HCT116 (cell line): ENCODE data around the gene CAMK1D. TPM values are rescaled to one million over a fixed set of nuclear protein-coding genes. Genes with fewer than 3 reads are reported as not detected.
A peak's percentile ranks its signal among the peaks of the same experiment; 100 is the strongest.
"Not testable (repeated sequence)": the region's sequence is repeated elsewhere in the genome, so short reads cannot be mapped to it uniquely, and the experiment has no call there.

Experiments used
- ATAC-seq: fragments of 200-7000 bp; cut with Tn5 transposase; 2 replicates; pipeline ENCODE4 v1.9.1; 2020; ENCODE audit warnings: mild to moderate bottlenecking, moderate library complexity
- BruUV-seq: library from RNA; stranded (reverse); fragments of 400-500 nt; replicated peaks from 2 replicates; lab custom pipeline; 2021; lab: Mats Ljungman, UMichigan
- CTCF ChIA-PET: fragments of 300-600 bp; sonication (Branson Sonifier 250); formaldehyde crosslinking; loops from one replicate; lab custom pipeline; 2021; ENCODE audit warnings: antibody characterized with exemption; lab: Charles Lee
- POLR2A ChIA-PET: fragments of 300-600, 350-600 bp; sonication (Branson Sonifier 250); formaldehyde crosslinking; loops from one replicate; lab custom pipeline; 2021; ENCODE audit warnings: antibody characterized with exemption; lab: Charles Lee
- RAD21 ChIA-PET, 2 experiments: fragments of 300-600 bp; sonication (Branson Sonifier 250); formaldehyde crosslinking; loops; one replicate each; lab custom pipeline; 2023; ENCODE audit warnings: low total read pairs in 2 of 2; ENCODE audit not compliant: uncharacterized antibody in 2 of 2, unreplicated experiment in 2 of 2, low non-redundant PET in 1 of 2; lab: Charles Lee
- DNase-seq: peaks from one replicate; pipeline ENCODE4 v3.0.0-alpha.2; 2010; ENCODE audit warnings: low read depth, low spot score
- H2AFZ ChIP-seq: fragments of 200-600 bp; shearing (Covaris generic), sonication (generic); 2 replicates; pipeline ENCODE4 v1.6.1; 2017; ENCODE audit warnings: low read depth, mixed run types, mixed read lengths, antibody characterized with exemption, low read length; ENCODE audit not compliant: poor library complexity, severe bottlenecking
- H3K27ac ChIP-seq: 2 replicates; pipeline ENCODE4 v1.5.1; 2012; ENCODE audit warnings: low read depth, low read length
- H3K27me3 ChIP-seq: fragments of 200-600 bp; sonication (generic); 2 replicates; pipeline ENCODE4 v1.6.1; 2016; ENCODE audit warnings: mixed run types, low read length, mixed read lengths; ENCODE audit not compliant: insufficient read depth
- H3K36me3 ChIP-seq, 2 experiments: fragments of 200-500 bp in 1 of 2; fragments of 200-600 bp in 1 of 2; sonication (Bioruptor generic) in 1 of 2; sonication (generic) in 1 of 2; 2 replicates each; pipeline versions ENCODE4 v1.5.1 to v1.6.1; 2014 to 2016; ENCODE audit warnings: low read length in 2 of 2, inconsistent platforms in 1 of 2, mixed read lengths in 1 of 2, mixed run types in 1 of 2; ENCODE audit not compliant: insufficient read depth in 2 of 2, control insufficient read depth in 1 of 2
- H3K4me1 ChIP-seq, 2 experiments: fragments of 200-600 bp in 1 of 2; sonication (generic) in 1 of 2; 2 replicates each; pipeline versions ENCODE4 v1.5.1 to v1.6.1; 2012 to 2017; ENCODE audit warnings: low read length in 2 of 2, inconsistent platforms in 1 of 2, mild to moderate bottlenecking in 1 of 2, mixed read lengths in 1 of 2, mixed run types in 1 of 2, moderate library complexity in 1 of 2; ENCODE audit not compliant: insufficient read depth in 2 of 2, control insufficient read depth in 1 of 2
- H3K4me2 ChIP-seq: fragments of 200-600 bp; sonication (generic); 2 replicates; pipeline ENCODE4 v1.6.1; 2017; ENCODE audit warnings: mixed run types, low read length, mixed read lengths
- H3K4me3 ChIP-seq, 2 experiments: fragments of 200-600 bp in 1 of 2; sonication (generic) in 1 of 2; replicated peaks in 1 of 2; 2 replicates each; pipeline ENCODE4 v1.5.1; 2011 to 2016; ENCODE audit warnings: low read length in 2 of 2, control low read depth in 1 of 2, low read depth in 1 of 2, mild to moderate bottlenecking in 1 of 2, mixed read lengths in 1 of 2, mixed run types in 1 of 2
- H3K79me2 ChIP-seq: fragments of 200-600 bp; sonication (generic); 2 replicates; pipeline ENCODE4 v1.6.1; 2017; ENCODE audit warnings: mild to moderate bottlenecking, mixed run types, low read length, moderate library complexity, mixed read lengths; ENCODE audit not compliant: insufficient read depth
- H3K9ac ChIP-seq: fragments of 200-600 bp; sonication (generic); 2 replicates; pipeline ENCODE4 v1.6.1; 2016; ENCODE audit warnings: low read length, mixed read lengths
- H3K9me2 ChIP-seq: fragments of 200-600 bp; sonication (generic), shearing (Covaris generic); 2 replicates; pipeline ENCODE4 v1.6.1; 2017; ENCODE audit warnings: mixed run types, mild to moderate bottlenecking, moderate library complexity; ENCODE audit not compliant: insufficient read depth
- H3K9me3 ChIP-seq, 2 experiments: fragments of 200-500 bp in 1 of 2; fragments of 200-600 bp in 1 of 2; sonication (Bioruptor generic) in 1 of 2; sonication (generic) in 1 of 2; 2 replicates each; pipeline ENCODE4 v1.6.1; 2014 to 2017; ENCODE audit warnings: low read length in 2 of 2, mixed read lengths in 2 of 2, inconsistent platforms in 1 of 2, low read depth in 1 of 2, mild to moderate bottlenecking in 1 of 2, mixed run types in 1 of 2, moderate library complexity in 1 of 2; ENCODE audit not compliant: control insufficient read depth in 1 of 2, insufficient read depth in 1 of 2
- H4K20me1 ChIP-seq: fragments of 200-600 bp; sonication (generic), shearing (Covaris generic); 2 replicates; pipeline ENCODE4 v1.6.1; 2017; ENCODE audit warnings: mixed run types, mild to moderate bottlenecking, moderate library complexity; ENCODE audit not compliant: insufficient read depth
- ATF3 ChIP-seq: IDR thresholded peaks from 2 replicates; pipeline ENCODE4 v1.6.1; 2012
- intact Hi-C: fragments of 100-400 bp; cut with micrococcal nuclease; formaldehyde crosslinking; loops from 2 replicates; pipeline ENCODE4 v1.10.0; 2022
- total RNA-seq: library from RNA; stranded (reverse); gene quantifications from one replicate; pipeline ENCODE4 v1.2.1, GENCODE V29; 2021; ENCODE audit not compliant: unreplicated experiment
- TF ChIP-seq, protein P1 (sequence below): IDR thresholded peaks from 2 replicates; pipeline ENCODE4 v1.6.1; 2012

Gene CAMK1D
- total RNA-seq, 1 experiment from 2014 or later, result 9.6 TPM

- peak overlapping the region; percentile 94 for H3K4me2 ChIP-seq
- H3K79me2 ChIP-seq, result no peaks in the 10 kb centered on the region
- H3K9ac ChIP-seq, result peak overlapping the region; percentile 62; the same call in 1 of the 2 replicates
- ChIA-PET CTCF (interaction anchor here (1.4 kb wide), 1 partner anchor 322 kb away, joined by 3 read pairs; no protein-coding TSS in a partner anchor), RAD21 (no interaction called here), POLR2A (no interaction called here)
- H4K20me1 ChIP-seq, result no peaks in the 10 kb centered on the region
- TF ChIP-seq, protein P1, sequence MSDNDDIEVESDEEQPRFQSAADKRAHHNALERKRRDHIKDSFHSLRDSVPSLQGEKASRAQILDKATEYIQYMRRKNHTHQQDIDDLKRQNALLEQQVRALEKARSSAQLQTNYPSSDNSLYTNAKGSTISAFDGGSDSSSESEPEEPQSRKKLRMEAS, result peak; percentile 32; the same call in 1 of the 2 replicates
- TF ChIP-seq ATF3, result no peak
- ATAC-seq (peak; percentile 51), DNase-seq (no peak)
- H3K4me1 ChIP-seq, result peaks cover 18 to 30% of the 10 kb centered on the region in 2 experiments
- H3K36me3 ChIP-seq, result no peaks in the 10 kb centered on the region
- H2AFZ ChIP-seq, result peak overlapping the region; percentile 99
- intact Hi-C loops, result no loop called here
- no peaks in the 10 kb centered on the region for H3K9me3 ChIP-seq
- 0 out of 4 replicates have a peak overlapping the region, but pooled peaks of 1 of the 2 experiments have one; percentile 44 for H3K4me3 ChIP-seq
- BruUV-seq, result no TSS peak
- no peaks in the 10 kb centered on the region for H3K27me3 ChIP-seq
- peak overlapping the region; percentile 82 for H3K27ac ChIP-seq
- no peaks in the 10 kb centered on the region for H3K9me2 ChIP-seq
These were observed 15.2 kb upstream of the CAMK1D start for GRCh38 chr10:12334186-12334530.

DNA sequence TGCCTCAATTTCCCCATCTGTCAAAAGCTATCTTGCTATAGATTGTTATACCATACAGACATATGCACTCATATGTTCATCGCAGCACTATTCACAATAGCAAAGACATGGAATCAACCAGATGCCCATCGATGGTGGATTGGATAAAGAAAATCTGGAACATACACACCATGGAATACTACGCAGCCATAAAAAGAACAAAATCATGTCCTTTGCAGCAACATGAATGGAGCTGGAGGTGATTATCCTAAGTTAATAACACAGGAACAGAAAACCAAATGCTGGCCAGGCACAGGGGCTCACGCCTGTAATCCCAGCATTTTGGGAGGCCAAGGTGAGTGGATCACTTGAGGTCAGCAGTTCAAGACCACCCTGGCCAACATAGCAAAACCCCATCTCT is 14.2 kb upstream of the CAMK1D start:
- H3K4me1 ChIP-seq, result peaks cover 18 to 27% of the 10 kb centered on the region in 2 experiments
- H4K20me1 ChIP-seq, H3K9ac ChIP-seq, H3K9me3 ChIP-seq, H3K36me3 ChIP-seq, BruUV-seq, DNase-seq, H3K9me2 ChIP-seq, ATAC-seq, H2AFZ ChIP-seq, CTCF ChIA-PET, H3K4me2 ChIP-seq, H3K79me2 ChIP-seq, RAD21 ChIA-PET, H3K27ac ChIP-seq, H3K4me3 ChIP-seq, intact Hi-C loops, POLR2A ChIA-PET, H3K27me3 ChIP-seq: not testable (repeated sequence)
